ENCODE results near the gene FCGR3B.
A peak's percentile ranks its signal among the peaks of the same experiment; 100 is the strongest.
"Not testable (repeated sequence)": the region's sequence is repeated elsewhere in the genome, so short reads cannot be mapped to it uniquely, and the experiment has no call there.

FCGR3B gene

DNA sequence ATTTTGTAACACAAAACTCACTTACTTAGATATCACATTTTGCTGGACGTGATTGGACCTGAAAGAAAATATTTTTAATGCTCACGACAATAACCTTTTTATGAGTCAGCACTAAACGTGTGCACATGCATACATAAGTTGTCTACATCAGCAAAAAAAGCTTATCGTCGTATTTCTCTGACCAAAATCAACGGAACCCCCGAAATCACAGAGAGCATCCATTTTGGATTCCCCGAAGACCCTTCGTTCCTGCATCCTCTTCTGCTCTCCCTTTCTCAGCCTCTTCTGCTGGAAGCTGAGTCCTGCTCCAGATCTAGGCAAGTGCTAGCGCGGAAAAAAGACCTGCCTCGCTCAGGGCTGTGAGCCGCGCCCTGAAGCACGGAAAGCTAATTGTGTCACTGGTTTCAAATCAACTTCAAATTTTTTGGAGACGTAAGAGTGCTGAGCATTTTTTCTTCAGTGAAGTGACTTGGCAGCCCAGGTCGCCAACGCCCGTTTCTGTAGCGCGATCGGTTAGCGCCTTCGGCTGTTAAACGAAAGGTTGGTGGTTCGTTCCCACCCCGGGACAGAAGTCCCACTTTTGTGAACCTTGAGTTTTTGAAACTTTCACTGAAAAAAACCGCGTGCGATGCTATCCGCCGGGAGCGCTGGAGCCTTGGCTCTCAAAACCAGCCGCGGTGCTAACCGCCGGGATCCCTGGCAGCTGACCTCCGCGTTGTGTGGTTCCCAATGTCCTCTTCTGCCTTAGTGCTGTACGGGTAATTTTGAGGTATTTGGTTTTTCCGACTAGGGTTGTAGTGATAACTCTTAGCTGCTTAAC lies 9.6 kb downstream of the FCGR3B start:
- H3K27ac ChIP-seq (ENCODE audit: low read depth, low read length); H3K4me3 ChIP-seq (ENCODE audit: low read length): not testable (repeated sequence)

DNA sequence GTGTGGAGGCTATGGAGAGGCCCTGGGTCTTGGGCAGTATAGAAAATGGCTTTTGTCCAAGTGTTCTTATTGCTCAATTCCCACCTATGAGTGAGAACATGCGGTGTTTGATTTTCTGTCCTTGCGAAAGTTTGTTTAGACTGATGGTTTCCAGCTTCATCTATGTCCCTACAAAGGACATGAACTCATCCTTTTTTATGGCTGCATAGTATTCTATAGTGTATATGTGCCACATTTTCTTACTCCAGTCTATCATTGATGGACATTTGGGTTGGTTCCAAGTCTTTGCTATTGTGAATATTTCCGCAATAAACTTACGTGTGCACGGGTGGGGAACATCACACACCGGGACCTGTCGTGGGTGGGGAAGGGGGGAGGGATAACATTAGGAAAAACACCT lies 10.6 kb downstream of the FCGR3B start:
- H3K4me3 ChIP-seq (ENCODE audit: low read length): not testable (repeated sequence)

More for the DNA sequence above, 9.6 kb downstream of the FCGR3B start:
- not testable (repeated sequence) for H3K36me3 ChIP-seq (ENCODE audit: control insufficient read depth, low read length); H3K4me1 ChIP-seq (ENCODE audit: control insufficient read depth, low read length); H3K9me3 ChIP-seq (ENCODE audit: control insufficient read depth, insufficient read depth, low read length); H3K79me2 ChIP-seq (ENCODE audit: control insufficient read depth, low read length); H4K20me1 ChIP-seq (ENCODE audit: control insufficient read depth, insufficient read depth, low read depth, low read length); H3F3A ChIP-seq (ENCODE audit: control insufficient read depth, insufficient read depth); H3K9me2 ChIP-seq (replicated peaks; ENCODE audit: control insufficient read depth, low read length)
- peak; percentile 54; the same call in 1 of the 2 replicates for TF ChIP-seq EZH2phosphoT487 (IDR thresholded peaks at IDR 0.05; ENCODE audit: borderline replicate concordance, low read length)
- Histone ChIP-seq H3K4me2 (ENCODE audit: low read length) (peak overlapping the region; percentile 30; the same call in 1 of the 2 replicates), H3K27me3 (ENCODE audit: control insufficient read depth, low read length) (peaks cover 13% of the 10 kb centered on the region)

DNA sequence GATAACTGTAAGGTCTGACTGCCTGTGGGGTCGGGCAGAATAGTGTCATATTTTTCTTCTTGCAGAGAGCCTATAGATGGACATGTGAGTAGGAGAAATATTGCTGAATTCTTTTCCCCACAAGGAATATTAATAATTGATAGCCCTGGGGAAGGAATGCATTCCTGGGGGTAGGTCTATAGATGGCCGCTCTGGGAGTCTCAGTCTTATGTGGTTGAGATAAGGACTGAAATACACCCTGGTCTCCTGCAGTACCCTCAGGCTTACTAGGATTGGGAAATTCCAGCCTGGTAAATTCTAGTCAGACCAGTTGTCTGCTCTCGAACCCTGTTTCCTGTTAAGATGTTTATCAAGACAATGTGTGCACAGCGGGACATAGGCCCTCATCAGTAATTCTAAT lies 12.5 kb downstream of the FCGR3B start:
- not testable (repeated sequence) for H3K4me1 ChIP-seq (ENCODE audit: control insufficient read depth, low read length); H3K9me2 ChIP-seq (replicated peaks; ENCODE audit: control insufficient read depth, low read length); H3K79me2 ChIP-seq (ENCODE audit: control insufficient read depth, low read length); H4K20me1 ChIP-seq (ENCODE audit: control insufficient read depth, insufficient read depth, low read depth, low read length); H3K36me3 ChIP-seq (ENCODE audit: control insufficient read depth, low read length); H3F3A ChIP-seq (ENCODE audit: control insufficient read depth, insufficient read depth); H3K9me3 ChIP-seq (ENCODE audit: control insufficient read depth, insufficient read depth, low read length); H3K4me3 ChIP-seq (ENCODE audit: low read length); H3K4me2 ChIP-seq (ENCODE audit: low read length); H3K27ac ChIP-seq (ENCODE audit: low read depth, low read length)
- H3K27me3 ChIP-seq (ENCODE audit: control insufficient read depth, low read length): peaks cover 13% of the 10 kb centered on the region

More for the DNA sequence above, 10.6 kb downstream of the FCGR3B start:
- H3K36me3 ChIP-seq (ENCODE audit: control insufficient read depth, low read length); H3K27ac ChIP-seq (ENCODE audit: low read depth, low read length); H4K20me1 ChIP-seq (ENCODE audit: control insufficient read depth, insufficient read depth, low read depth, low read length); H3K79me2 ChIP-seq (ENCODE audit: control insufficient read depth, low read length); H3K4me2 ChIP-seq (ENCODE audit: low read length); H3K4me1 ChIP-seq (ENCODE audit: control insufficient read depth, low read length); H3F3A ChIP-seq (ENCODE audit: control insufficient read depth, insufficient read depth); H3K9me2 ChIP-seq (replicated peaks; ENCODE audit: control insufficient read depth, low read length); H3K9me3 ChIP-seq (ENCODE audit: control insufficient read depth, insufficient read depth, low read length): not testable (repeated sequence)
- peaks cover 13% of the 10 kb centered on the region for H3K27me3 ChIP-seq (ENCODE audit: control insufficient read depth, low read length)

DNA sequence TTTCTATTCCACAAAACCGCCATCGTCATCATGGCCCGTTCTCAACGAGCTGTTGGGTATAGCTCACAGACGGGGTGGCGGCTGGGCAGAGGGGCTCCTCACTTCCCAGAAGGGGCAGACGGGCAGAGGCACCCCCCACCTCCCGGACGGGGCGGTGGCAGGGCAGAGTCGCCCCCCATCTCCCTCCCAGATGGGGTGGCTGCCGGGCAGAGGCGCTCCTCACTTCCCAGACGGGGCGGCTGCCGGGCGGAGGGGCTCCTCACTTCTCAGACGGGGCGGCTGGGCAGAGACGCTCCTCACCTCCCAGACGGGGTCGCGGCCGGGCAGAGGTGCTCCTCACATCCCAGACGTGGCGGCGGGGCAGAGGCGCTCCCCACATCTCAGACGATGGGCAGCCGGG lies 14.6 kb downstream of the FCGR3B start:
- not testable (repeated sequence) for H3K36me3 ChIP-seq (ENCODE audit: control insufficient read depth, low read length); H3K4me2 ChIP-seq (ENCODE audit: low read length); H3K4me1 ChIP-seq (ENCODE audit: control insufficient read depth, low read length)

DNA sequence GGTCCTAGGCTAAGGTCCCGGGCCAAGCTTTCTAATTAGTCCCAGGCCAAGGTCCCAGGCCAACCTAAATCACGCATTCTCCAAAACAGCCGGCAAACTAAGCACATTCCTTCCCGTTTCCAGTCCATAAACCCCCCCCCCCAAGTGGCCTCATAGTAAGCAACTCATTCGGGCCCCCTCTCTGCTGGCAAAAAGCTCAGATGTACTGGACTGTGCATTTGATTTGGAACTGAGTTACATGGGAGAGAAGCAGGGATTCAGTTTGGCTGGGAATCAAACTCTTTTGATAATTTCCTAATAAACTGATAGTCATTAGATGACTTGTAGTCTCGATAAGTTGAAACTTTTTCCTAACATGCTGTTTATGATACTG lies 17.8 kb downstream of the FCGR3B start:
- H3K4me1 ChIP-seq (ENCODE audit: control insufficient read depth, low read length); H3K4me2 ChIP-seq (ENCODE audit: low read length); H3K9me2 ChIP-seq (replicated peaks; ENCODE audit: control insufficient read depth, low read length); H3K4me3 ChIP-seq (ENCODE audit: low read length); H4K20me1 ChIP-seq (ENCODE audit: control insufficient read depth, insufficient read depth, low read depth, low read length); H3K27me3 ChIP-seq (ENCODE audit: control insufficient read depth, low read length); H3K36me3 ChIP-seq (ENCODE audit: control insufficient read depth, low read length); H3F3A ChIP-seq (ENCODE audit: control insufficient read depth, insufficient read depth); H3K79me2 ChIP-seq (ENCODE audit: control insufficient read depth, low read length); H3K27ac ChIP-seq (ENCODE audit: low read depth, low read length); H3K9me3 ChIP-seq (ENCODE audit: control insufficient read depth, insufficient read depth, low read length): not testable (repeated sequence)

More for the DNA sequence above, 14.6 kb downstream of the FCGR3B start:
- not testable (repeated sequence) for H3K79me2 ChIP-seq (ENCODE audit: control insufficient read depth, low read length); H3K27me3 ChIP-seq (ENCODE audit: control insufficient read depth, low read length); H3K9me3 ChIP-seq (ENCODE audit: control insufficient read depth, insufficient read depth, low read length); H3K9me2 ChIP-seq (replicated peaks; ENCODE audit: control insufficient read depth, low read length); H3K4me3 ChIP-seq (ENCODE audit: low read length); H3K27ac ChIP-seq (ENCODE audit: low read depth, low read length); H3F3A ChIP-seq (ENCODE audit: control insufficient read depth, insufficient read depth); H4K20me1 ChIP-seq (ENCODE audit: control insufficient read depth, insufficient read depth, low read depth, low read length)

DNA sequence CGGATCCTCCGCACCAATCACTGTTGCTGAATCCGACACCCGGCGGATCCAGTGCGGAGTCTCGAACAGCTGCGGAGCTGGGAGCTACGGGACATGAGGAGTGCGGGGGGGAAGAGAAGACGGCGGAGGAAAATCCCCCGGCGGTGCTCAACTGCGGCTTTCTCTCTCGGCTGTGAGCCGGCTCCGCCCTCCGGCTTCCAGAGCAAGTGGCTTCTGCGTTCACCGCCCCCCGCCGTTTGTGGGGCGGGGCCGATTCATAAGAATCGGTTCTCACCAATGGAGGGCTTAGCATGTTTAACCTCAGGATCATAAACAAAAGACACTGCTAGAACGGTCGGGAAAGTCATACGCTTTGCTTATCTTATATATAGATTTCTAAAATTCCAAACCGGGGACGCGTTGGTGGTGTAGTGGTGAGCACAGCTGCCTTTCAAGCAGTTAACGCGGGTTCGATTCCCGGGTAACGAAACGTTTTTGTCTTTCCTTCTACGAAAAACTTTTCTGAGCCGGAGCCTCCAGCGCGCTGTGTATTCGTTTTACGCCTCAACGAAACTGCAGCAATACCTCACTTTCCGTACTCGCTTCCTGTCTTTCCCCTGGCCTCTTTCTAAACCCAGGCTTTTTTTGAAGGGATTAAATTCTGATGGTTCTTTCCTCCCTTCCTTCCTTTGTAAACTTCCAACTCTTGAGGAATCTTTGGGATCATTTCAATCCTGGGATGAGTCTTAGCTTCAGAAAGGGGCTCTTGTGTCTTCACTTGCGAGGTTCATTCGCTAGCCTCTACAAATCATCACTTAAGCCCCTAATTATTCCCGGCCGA lies 18.4 kb downstream of the FCGR3B start:
- Histone ChIP-seq H3K4me3 (ENCODE audit: low read length) (peak overlapping the region; percentile 70), H3K4me2 (ENCODE audit: low read length) (peak overlapping the region; percentile 59)
- not testable (repeated sequence) for H4K20me1 ChIP-seq (ENCODE audit: control insufficient read depth, insufficient read depth, low read depth, low read length); H3K27ac ChIP-seq (ENCODE audit: low read depth, low read length); H3K4me1 ChIP-seq (ENCODE audit: control insufficient read depth, low read length); H3F3A ChIP-seq (ENCODE audit: control insufficient read depth, insufficient read depth); H3K79me2 ChIP-seq (ENCODE audit: control insufficient read depth, low read length); H3K9me2 ChIP-seq (replicated peaks; ENCODE audit: control insufficient read depth, low read length); H3K27me3 ChIP-seq (ENCODE audit: control insufficient read depth, low read length); H3K36me3 ChIP-seq (ENCODE audit: control insufficient read depth, low read length); H3K9me3 ChIP-seq (ENCODE audit: control insufficient read depth, insufficient read depth, low read length)

DNA sequence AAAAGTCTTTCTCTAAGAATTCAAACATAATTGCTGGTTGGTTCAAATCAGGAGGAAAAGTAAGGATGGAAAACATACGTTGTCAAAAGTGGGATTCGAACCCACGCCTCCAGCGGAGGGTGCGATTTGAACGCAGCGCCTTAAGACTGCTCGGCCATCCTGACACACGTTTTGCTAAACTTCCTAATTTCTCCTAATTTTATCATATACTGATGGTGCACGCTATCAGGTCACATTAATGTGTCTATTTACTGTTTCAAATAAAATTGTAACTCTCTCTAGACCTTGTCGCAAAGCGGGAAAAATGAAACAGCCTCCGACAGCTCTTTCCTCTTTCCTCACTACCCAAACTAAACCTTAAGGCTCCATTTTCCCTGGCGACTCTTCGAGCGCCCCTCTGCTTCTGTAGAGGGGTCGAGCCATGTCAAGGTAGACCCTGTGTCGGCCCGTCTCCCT lies 19.1 kb downstream of the FCGR3B start:
- not testable (repeated sequence) for H3K79me2 ChIP-seq (ENCODE audit: control insufficient read depth, low read length); H3K9me3 ChIP-seq (ENCODE audit: control insufficient read depth, insufficient read depth, low read length); H3K27ac ChIP-seq (ENCODE audit: low read depth, low read length); H4K20me1 ChIP-seq (ENCODE audit: control insufficient read depth, insufficient read depth, low read depth, low read length); H3K4me1 ChIP-seq (ENCODE audit: control insufficient read depth, low read length); H3K36me3 ChIP-seq (ENCODE audit: control insufficient read depth, low read length); H3F3A ChIP-seq (ENCODE audit: control insufficient read depth, insufficient read depth); H3K27me3 ChIP-seq (ENCODE audit: control insufficient read depth, low read length); H3K9me2 ChIP-seq (replicated peaks; ENCODE audit: control insufficient read depth, low read length)
- peak overlapping the region; percentile 59 for H3K4me2 ChIP-seq (ENCODE audit: low read length)
- H3K4me3 ChIP-seq (ENCODE audit: low read length): peak overlapping the region; percentile 70

Data from DOHH2 (cell line).